Activated CD8-positive, alpha-beta memory T cell treated with anti-CD3 and anti-CD28 coated beads for 24 hours (primary cell): ENCODE measurements around the gene VPS35.

ENCODE experiments used
- DNase-seq: peaks from one replicate; pipeline ENCODE4 v3.0.0-alpha.2; 2020

Gene VPS35

DNA sequence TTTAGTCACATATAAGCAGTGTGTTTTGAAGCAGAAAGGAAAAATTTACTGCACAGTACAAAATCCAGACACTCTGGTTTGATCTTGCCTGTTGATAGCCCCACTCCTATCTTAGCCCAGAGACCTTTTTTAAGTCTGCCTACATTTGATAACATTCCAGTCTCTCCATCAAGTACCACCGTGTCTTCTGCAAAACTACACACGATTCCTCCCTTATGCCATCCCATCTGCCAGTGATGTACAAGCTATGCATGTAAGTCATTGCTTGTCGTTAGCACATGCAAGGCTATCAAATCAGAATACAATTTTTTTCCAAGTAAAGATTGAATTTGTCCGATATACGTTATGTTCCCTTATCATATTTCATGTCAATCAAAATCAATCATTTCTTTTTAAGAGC, 82.7 kb downstream of the VPS35 start:
- DNase-seq = no peak
